ENCODE data around the gene SGPP2. TPM values are rescaled to one million over a fixed set of nuclear protein-coding genes. Genes with fewer than 3 reads are reported as not detected.

SGPP2 gene
- total and polyA plus RNA-seq, 2 donors from 2014 or later = 8.2 to 89.8 TPM

DNA sequence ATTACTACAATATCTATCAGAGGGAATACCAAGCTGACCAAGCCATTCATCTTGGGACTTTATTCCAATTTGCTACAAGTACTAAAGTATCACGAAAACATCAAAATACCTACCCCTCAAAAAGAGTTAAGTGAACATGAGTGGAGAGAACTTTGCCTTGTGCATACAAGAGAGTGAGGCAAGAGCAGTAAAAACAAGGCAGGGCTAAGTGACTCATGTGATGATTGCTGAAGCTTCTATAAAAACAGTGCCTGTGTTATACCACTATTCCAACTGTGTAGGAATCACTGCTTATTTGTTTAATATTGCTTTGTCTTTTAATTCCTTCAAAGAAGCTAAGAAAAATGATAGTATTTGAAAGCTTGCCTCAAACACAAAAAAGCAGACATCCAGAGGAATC lies 170.3 kb downstream of the SGPP2 start:
- Histone ChIP-seq H3K4me1 (ENCODE audit: control insufficient read depth in 2 of 3, insufficient read depth in 2 of 3, low read depth in 1 of 3, low read length in 3 of 3) (no peaks in the 10 kb centered on the region), H3K27me3 (ENCODE audit: control insufficient read depth, insufficient read depth, low read length) (no peaks in the 10 kb centered on the region), H3K9ac (ENCODE audit: low read length in 3 of 3) (no peak overlapping the region), H3K27ac (ENCODE audit: low read depth in 2 of 2, low read length in 2 of 2) (no peak overlapping the region), H3K36me3 (ENCODE audit: control insufficient read depth in 2 of 3, insufficient read depth in 3 of 3, low read length in 3 of 3) (peaks cover 3 to 4% (median 3%) of the 10 kb centered on the region in 3 donors), H3K9me3 (ENCODE audit: control insufficient read depth in 2 of 3, insufficient read depth in 1 of 3, low read length in 3 of 3) (no peaks in the 10 kb centered on the region), H3K4me3 (ENCODE audit: low read length in 3 of 3) (no peak overlapping the region)
- DNase-seq (no peak), FAIRE-seq (no peak)
- intact Hi-C loops (cut with DNase I) = no loop called here
- TF ChIP-seq, protein P1, sequence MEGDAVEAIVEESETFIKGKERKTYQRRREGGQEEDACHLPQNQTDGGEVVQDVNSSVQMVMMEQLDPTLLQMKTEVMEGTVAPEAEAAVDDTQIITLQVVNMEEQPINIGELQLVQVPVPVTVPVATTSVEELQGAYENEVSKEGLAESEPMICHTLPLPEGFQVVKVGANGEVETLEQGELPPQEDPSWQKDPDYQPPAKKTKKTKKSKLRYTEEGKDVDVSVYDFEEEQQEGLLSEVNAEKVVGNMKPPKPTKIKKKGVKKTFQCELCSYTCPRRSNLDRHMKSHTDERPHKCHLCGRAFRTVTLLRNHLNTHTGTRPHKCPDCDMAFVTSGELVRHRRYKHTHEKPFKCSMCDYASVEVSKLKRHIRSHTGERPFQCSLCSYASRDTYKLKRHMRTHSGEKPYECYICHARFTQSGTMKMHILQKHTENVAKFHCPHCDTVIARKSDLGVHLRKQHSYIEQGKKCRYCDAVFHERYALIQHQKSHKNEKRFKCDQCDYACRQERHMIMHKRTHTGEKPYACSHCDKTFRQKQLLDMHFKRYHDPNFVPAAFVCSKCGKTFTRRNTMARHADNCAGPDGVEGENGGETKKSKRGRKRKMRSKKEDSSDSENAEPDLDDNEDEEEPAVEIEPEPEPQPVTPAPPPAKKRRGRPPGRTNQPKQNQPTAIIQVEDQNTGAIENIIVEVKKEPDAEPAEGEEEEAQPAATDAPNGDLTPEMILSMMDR (IDR thresholded peaks at IDR 0.05; ENCODE audit: borderline replicate concordance, extremely low read depth, insufficient read depth) = no peak

DNA sequence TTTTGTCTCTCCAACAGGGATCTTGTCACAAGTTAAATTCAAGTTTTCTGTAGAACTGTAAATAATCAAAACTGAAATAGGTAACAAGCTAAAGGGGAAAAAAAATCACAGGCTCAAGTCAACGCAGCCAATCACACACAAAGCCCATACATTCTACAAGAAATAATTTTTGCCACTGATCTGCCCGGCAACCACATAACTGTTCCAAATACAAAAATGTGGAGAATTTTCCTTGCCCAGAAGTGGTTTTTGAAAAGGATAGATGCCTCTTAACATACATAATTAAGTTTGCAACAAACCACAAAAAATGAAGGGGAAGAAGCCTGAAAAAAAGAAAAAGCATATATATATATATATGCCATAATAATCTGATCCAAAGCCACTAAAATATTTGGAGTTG lies 171.2 kb downstream of the SGPP2 start:
- Histone ChIP-seq H3K36me3 (ENCODE audit: control insufficient read depth in 2 of 3, insufficient read depth in 3 of 3, low read length in 3 of 3) (peaks cover 3 to 5% (median 4%) of the 10 kb centered on the region in 3 donors), H3K9me3 (ENCODE audit: control insufficient read depth in 2 of 3, insufficient read depth in 1 of 3, low read length in 3 of 3) (no peaks in the 10 kb centered on the region), H3K27ac (ENCODE audit: low read depth in 2 of 2, low read length in 2 of 2) (no peak overlapping the region), H3K9ac (ENCODE audit: low read length in 3 of 3) (no peak overlapping the region), H3K27me3 (ENCODE audit: control insufficient read depth, insufficient read depth, low read length) (no peaks in the 10 kb centered on the region), H3K4me3 (ENCODE audit: low read length in 3 of 3) (no peak overlapping the region), H3K4me1 (ENCODE audit: control insufficient read depth in 2 of 3, insufficient read depth in 2 of 3, low read depth in 1 of 3, low read length in 3 of 3) (no peaks in the 10 kb centered on the region)
- DNase-seq = no peak
- FAIRE-seq = no peak
- intact Hi-C loops (cut with DNase I) = no loop called here
- TF ChIP-seq, protein P1 (IDR thresholded peaks at IDR 0.05; ENCODE audit: borderline replicate concordance, extremely low read depth, insufficient read depth) = no peak

DNA sequence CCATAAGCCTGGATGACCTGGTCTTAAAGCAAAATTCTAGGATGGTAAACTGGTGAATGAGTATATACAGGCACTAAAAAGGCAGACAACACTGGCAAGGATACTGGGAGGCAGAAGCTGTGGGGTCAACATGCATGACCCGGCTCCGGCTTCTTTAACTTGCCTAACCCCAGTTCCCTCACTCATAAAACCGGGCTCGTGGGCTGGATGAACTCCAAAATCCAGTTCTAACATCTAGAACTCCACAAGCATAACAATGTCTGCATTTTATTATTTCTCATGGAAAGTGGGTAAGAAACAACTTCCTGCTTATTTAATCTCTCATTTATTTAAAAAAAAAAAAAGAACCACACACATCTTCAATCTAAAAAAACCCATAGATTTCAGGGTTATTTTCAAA lies 174.3 kb downstream of the SGPP2 start:
- H3K4me1 ChIP-seq (ENCODE audit: control insufficient read depth in 2 of 3, insufficient read depth in 2 of 3, low read depth in 1 of 3, low read length in 3 of 3) = no peaks in the 10 kb centered on the region
- no peaks in the 10 kb centered on the region for H3K27me3 ChIP-seq (ENCODE audit: control insufficient read depth, insufficient read depth, low read length)
- DNase-seq (peak in 1 of 5 donors; percentile 14), FAIRE-seq (no peak)
- H3K36me3 ChIP-seq (ENCODE audit: control insufficient read depth in 2 of 3, insufficient read depth in 3 of 3, low read length in 3 of 3) = peaks cover 3 to 5% (median 4%) of the 10 kb centered on the region in 3 donors
- H3K27ac ChIP-seq (ENCODE audit: low read depth in 2 of 2, low read length in 2 of 2) = no peak overlapping the region
- H3K4me3 ChIP-seq (ENCODE audit: low read length in 3 of 3) = no peak overlapping the region
- no peak overlapping the region for H3K9ac ChIP-seq (ENCODE audit: low read length in 3 of 3)
- intact Hi-C loops (cut with DNase I) = no loop called here
- TF ChIP-seq, protein P1 (IDR thresholded peaks at IDR 0.05; ENCODE audit: borderline replicate concordance, extremely low read depth, insufficient read depth) = no peak
- no peaks in the 10 kb centered on the region for H3K9me3 ChIP-seq (ENCODE audit: control insufficient read depth in 2 of 3, insufficient read depth in 1 of 3, low read length in 3 of 3)

DNA sequence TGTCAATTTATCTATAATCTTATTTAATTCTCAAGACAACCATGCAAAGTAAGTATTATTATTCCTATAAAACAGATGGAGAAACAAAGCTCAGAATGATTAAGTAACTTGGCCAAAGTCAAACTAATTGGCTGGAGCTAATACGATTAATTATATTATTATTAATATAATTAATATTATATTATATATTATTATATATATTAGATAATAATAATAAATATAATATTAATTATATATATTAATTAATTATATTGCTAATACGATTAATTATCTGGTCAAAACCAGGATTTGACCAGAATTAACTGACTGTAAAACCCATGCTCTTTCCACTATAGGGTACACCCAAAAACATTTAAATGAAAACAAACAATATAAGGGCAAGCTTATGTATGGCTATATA lies 179.2 kb downstream of the SGPP2 start:
- Histone ChIP-seq H3K9ac (ENCODE audit: low read length in 3 of 3) (no peak overlapping the region), H3K27me3 (ENCODE audit: control insufficient read depth, insufficient read depth, low read length) (no peaks in the 10 kb centered on the region), H3K4me1 (ENCODE audit: control insufficient read depth in 2 of 3, insufficient read depth in 2 of 3, low read depth in 1 of 3, low read length in 3 of 3) (no peaks in the 10 kb centered on the region), H3K9me3 (ENCODE audit: control insufficient read depth in 2 of 3, insufficient read depth in 1 of 3, low read length in 3 of 3) (no peaks in the 10 kb centered on the region), H3K36me3 (ENCODE audit: control insufficient read depth in 2 of 3, insufficient read depth in 3 of 3, low read length in 3 of 3) (peaks cover 0 to 5% (median 2%) of the 10 kb centered on the region in 3 donors), H3K4me3 (ENCODE audit: low read length in 3 of 3) (no peak overlapping the region), H3K27ac (ENCODE audit: low read depth in 2 of 2, low read length in 2 of 2) (no peak overlapping the region)
- FAIRE-seq (peak; percentile 49), DNase-seq (no peak)
- TF ChIP-seq, protein P1 (IDR thresholded peaks at IDR 0.05; ENCODE audit: borderline replicate concordance, extremely low read depth, insufficient read depth) = no peak
- intact Hi-C loops (cut with DNase I) = no loop called here
